Nephron progenitor cell (in vitro differentiated cells): ENCODE data around the gene LRRC74A.

ENCODE experiments used
- DNase-seq: peaks from one replicate; pipeline ENCODE4 v3.0.0; 2021
- H3K27ac Mint-ChIP-seq: 2 replicates; pipeline ENCODE4 v1.8.0; 2021; ENCODE audit warnings: mild to moderate bottlenecking, moderate library complexity, mixed read lengths
- H3K27me3 Mint-ChIP-seq: 2 replicates; pipeline ENCODE4 v1.8.0; 2021; ENCODE audit warnings: mild to moderate bottlenecking, low read depth, mixed read lengths; ENCODE audit not compliant: poor library complexity
- H3K36me3 Mint-ChIP-seq: 2 replicates; pipeline ENCODE4 v1.8.0; 2021; ENCODE audit warnings: low read depth, mixed read lengths
- H3K4me1 Mint-ChIP-seq: 2 replicates; pipeline ENCODE4 v1.8.0; 2021; ENCODE audit warnings: mixed read lengths
- H3K4me3 Mint-ChIP-seq: 2 replicates; pipeline ENCODE4 v1.8.0; 2021; ENCODE audit warnings: mild to moderate bottlenecking, moderate library complexity, mixed read lengths
- H3K9me3 Mint-ChIP-seq: 2 replicates; pipeline ENCODE4 v1.8.0; 2021; ENCODE audit warnings: mild to moderate bottlenecking, moderate library complexity, mixed read lengths
- TF ChIP-seq, protein P1 (sequence below): fragments of 200-600 bp; sonication (generic); IDR thresholded peaks from 2 replicates; pipeline ENCODE4 v1.5.0; 2021; ENCODE audit warnings: antibody characterized with exemption

The LRRC74A gene

DNA sequence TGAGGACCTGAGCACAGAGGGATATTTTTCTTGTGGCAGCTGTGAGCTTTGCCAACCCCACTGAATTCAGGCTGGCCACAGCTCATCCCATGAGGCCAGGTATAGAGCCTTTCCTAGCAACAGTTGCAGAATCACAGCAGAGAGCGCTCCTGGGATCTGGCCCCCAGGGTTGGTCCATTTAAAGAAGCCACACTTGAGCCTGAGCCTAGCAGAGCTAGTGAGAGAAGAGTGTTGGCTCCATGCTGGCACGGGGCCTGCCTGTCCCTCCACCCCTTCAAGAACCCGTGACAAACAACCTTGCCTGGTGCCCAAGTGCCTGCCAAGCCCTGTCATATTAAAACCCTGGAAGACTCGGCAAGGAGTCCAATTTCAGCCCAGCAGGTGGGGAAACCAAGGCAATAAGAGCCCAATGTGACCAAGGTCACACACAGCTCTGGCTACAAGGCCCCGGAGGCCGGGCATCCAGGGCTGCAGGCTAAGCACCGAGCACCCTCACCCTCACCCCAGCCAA is 91.6 kb downstream of the LRRC74A start:
- DNase-seq, result no peak
- H3K9me3 Mint-ChIP-seq, result no peaks in the 10 kb centered on the region
- H3K4me1 Mint-ChIP-seq, result peaks cover 80% of the 10 kb centered on the region
- H3K36me3 Mint-ChIP-seq, result no peaks in the 10 kb centered on the region
- H3K27ac Mint-ChIP-seq, result no peak overlapping the region
- peaks cover 7% of the 10 kb centered on the region for H3K27me3 Mint-ChIP-seq
- TF ChIP-seq, protein P1, sequence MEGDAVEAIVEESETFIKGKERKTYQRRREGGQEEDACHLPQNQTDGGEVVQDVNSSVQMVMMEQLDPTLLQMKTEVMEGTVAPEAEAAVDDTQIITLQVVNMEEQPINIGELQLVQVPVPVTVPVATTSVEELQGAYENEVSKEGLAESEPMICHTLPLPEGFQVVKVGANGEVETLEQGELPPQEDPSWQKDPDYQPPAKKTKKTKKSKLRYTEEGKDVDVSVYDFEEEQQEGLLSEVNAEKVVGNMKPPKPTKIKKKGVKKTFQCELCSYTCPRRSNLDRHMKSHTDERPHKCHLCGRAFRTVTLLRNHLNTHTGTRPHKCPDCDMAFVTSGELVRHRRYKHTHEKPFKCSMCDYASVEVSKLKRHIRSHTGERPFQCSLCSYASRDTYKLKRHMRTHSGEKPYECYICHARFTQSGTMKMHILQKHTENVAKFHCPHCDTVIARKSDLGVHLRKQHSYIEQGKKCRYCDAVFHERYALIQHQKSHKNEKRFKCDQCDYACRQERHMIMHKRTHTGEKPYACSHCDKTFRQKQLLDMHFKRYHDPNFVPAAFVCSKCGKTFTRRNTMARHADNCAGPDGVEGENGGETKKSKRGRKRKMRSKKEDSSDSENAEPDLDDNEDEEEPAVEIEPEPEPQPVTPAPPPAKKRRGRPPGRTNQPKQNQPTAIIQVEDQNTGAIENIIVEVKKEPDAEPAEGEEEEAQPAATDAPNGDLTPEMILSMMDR, result no peak
- no peak overlapping the region for H3K4me3 Mint-ChIP-seq

DNA sequence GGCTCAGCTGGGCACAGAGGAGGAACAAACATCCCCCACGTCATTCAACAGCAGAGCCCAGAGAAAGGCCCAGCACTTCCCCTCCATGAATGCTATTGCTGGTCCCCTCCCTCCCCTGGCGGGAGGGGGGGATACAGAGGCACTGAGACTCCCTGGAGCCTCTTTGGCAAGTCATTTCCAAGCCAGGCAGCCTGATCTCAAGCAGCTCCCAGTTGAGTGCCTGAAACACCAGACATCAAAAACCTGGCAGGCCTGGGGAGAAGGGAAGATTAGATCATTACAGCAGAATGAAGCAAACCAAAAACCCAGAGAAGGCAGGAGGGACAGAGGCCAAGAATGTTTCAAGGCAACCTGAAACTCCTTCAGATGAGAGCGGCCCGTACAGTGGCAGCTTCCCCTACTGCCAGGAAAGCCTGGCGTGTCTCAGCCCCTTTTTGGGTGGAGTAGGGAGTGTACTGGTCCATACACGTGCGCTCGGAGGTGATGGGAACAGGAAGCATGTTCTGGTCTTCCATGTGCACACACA is 92.1 kb downstream of the LRRC74A start:
- H3K4me1 Mint-ChIP-seq, result peaks cover 85% of the 10 kb centered on the region
- DNase-seq, result no peak
- TF ChIP-seq, protein P1, result no peak
- no peaks in the 10 kb centered on the region for H3K9me3 Mint-ChIP-seq
- no peaks in the 10 kb centered on the region for H3K36me3 Mint-ChIP-seq
- H3K27me3 Mint-ChIP-seq, result peaks cover 7% of the 10 kb centered on the region
- peak overlapping the region; percentile 58 for H3K4me3 Mint-ChIP-seq
- H3K27ac Mint-ChIP-seq, result peak overlapping the region; percentile 92

DNA sequence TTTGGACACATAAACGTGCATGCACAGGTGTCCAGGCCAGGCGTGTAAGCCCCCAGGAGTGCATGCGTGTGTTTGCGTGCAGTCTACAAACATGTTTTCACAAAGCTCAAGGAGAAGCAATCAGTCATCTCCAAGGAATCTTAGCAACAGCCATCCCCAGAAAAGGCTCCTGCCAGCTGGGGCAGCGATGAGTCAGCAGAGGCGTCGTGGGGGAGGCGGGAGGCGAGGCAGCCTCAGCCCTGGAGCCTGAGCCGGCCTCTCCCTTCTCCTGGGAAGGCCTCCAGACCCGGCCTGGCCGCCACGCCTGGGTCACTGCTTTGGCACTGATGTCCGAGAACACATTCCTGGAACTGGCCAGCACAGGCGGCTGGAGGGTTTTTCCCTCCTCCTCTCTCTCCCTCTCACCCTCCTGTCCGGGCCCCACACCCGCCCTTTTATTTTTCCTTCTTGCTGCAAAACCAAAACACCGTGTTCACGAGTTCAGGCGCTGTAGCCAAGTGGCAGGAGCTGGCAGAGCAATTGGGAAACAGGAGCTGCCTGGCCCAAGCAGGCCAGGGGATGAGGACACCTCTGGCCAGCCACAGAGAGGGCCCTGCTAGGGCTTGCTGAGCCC is 92.7 kb downstream of the LRRC74A start:
- Mint-ChIP-seq H3K4me1 (peaks cover 86% of the 10 kb centered on the region), H3K27ac (peak overlapping the region; percentile 92), H3K27me3 (peaks cover 7% of the 10 kb centered on the region), H3K36me3 (no peaks in the 10 kb centered on the region), H3K4me3 (peak overlapping the region; percentile 58), H3K9me3 (no peaks in the 10 kb centered on the region)
- TF ChIP-seq, protein P1, result no peak
- DNase-seq, result peak; percentile 59
